ENCODE data around the gene RAB7B.

The RAB7B gene

GRCh38 chr1:205981257-205981656 lies 21.9 kb downstream of the RAB7B start:
- TF ChIP-seq CTCF (IDR thresholded peaks at IDR 0.05; ENCODE audit: low read depth, low read length, missing control alignments), result no peak
- no peak overlapping the region for H3K4me3 ChIP-seq (ENCODE audit: low read depth, low read length)
- no peak for DNase-seq (ENCODE audit: low read depth)

- no peak for DNase-seq (ENCODE audit: low read depth)
- no peak overlapping the region for H3K4me3 ChIP-seq (ENCODE audit: low read depth, low read length)
- no peak for TF ChIP-seq CTCF (IDR thresholded peaks at IDR 0.05; ENCODE audit: low read depth, low read length, missing control alignments)
Observed at GRCh38 chr1:205980237-205980870, 22.8 kb downstream of the RAB7B start.

GRCh38 chr1:205979301-205979700 lies 23.9 kb downstream of the RAB7B start:
- no peak for TF ChIP-seq CTCF (IDR thresholded peaks at IDR 0.05; ENCODE audit: low read depth, low read length, missing control alignments)
- DNase-seq (ENCODE audit: low read depth), result no peak
- H3K4me3 ChIP-seq (ENCODE audit: low read depth, low read length), result no peak overlapping the region

- DNase-seq (ENCODE audit: low read depth), result no peak
- H3K4me3 ChIP-seq (ENCODE audit: low read depth, low read length), result no peak overlapping the region
- no peak for TF ChIP-seq CTCF (IDR thresholded peaks at IDR 0.05; ENCODE audit: low read depth, low read length, missing control alignments)
Observed at GRCh38 chr1:205978676-205979075, 24.5 kb downstream of the RAB7B start.

- peak; percentile 97 for TF ChIP-seq CTCF (IDR thresholded peaks at IDR 0.05; ENCODE audit: low read depth, low read length, missing control alignments)
- peak; percentile 47 for DNase-seq (ENCODE audit: low read depth)
Observed at GRCh38 chr1:205977402-205978014, 25.7 kb downstream of the RAB7B start.

GRCh38 chr1:205976708-205977401 lies 26.3 kb downstream of the RAB7B start:
- TF ChIP-seq CTCF (IDR thresholded peaks at IDR 0.05; ENCODE audit: low read depth, low read length, missing control alignments), result no peak
- no peak overlapping the region for H3K4me3 ChIP-seq (ENCODE audit: low read depth, low read length)
- no peak for DNase-seq (ENCODE audit: low read depth)

More at GRCh38 chr1:205977402-205978014, 25.7 kb downstream of the RAB7B start:
- H3K4me3 ChIP-seq (ENCODE audit: low read depth, low read length), result no peak overlapping the region

Measured in GM12864 (cell line).